ENCODE measurements around the gene UHRF1. TPM values are rescaled to one million over a fixed set of nuclear protein-coding genes. Genes with fewer than 3 reads are reported as not detected.
"Not testable (repeated sequence)": the region's sequence is repeated elsewhere in the genome, so short reads cannot be mapped to it uniquely, and the experiment has no call there.

The UHRF1 gene
- total RNA-seq, 4 donors from 2014 or later = 0.63 to 3.5 (median 1.0) TPM

GRCh38 chr19:4889034-4889815 lies 20.1 kb upstream of the UHRF1 start:
- TF ChIP-seq CTCF (IDR thresholded peaks at IDR 0.05) = no peak
- no peak for DNase-seq (ENCODE audit: low spot score)
- no peak for ATAC-seq (ENCODE audit: low FRiP score)

- ATAC-seq (ENCODE audit: low FRiP score) (no peak), DNase-seq (ENCODE audit: low spot score) (no peak)
Measured at GRCh38 chr19:4891066-4891465, 18.2 kb upstream of the UHRF1 start.

GRCh38 chr19:4892962-4893361 lies 16.3 kb upstream of the UHRF1 start:
- not testable (repeated sequence) for DNase-seq (ENCODE audit: low spot score); ATAC-seq (ENCODE audit: low FRiP score)

More at GRCh38 chr19:4891066-4891465, 18.2 kb upstream of the UHRF1 start:
- no peak for TF ChIP-seq CTCF (IDR thresholded peaks at IDR 0.05)

- no peak for DNase-seq (ENCODE audit: low spot score)
- ATAC-seq (ENCODE audit: low FRiP score) = no peak
- no peak for TF ChIP-seq CTCF (IDR thresholded peaks at IDR 0.05)
Measured at GRCh38 chr19:4896372-4896771, 12.9 kb upstream of the UHRF1 start.

GRCh38 chr19:4897146-4897545 lies 12.2 kb upstream of the UHRF1 start:
- DNase-seq (ENCODE audit: low spot score) = no peak
- TF ChIP-seq CTCF (IDR thresholded peaks at IDR 0.05) = no peak
- no peak for ATAC-seq (ENCODE audit: low FRiP score)

GRCh38 chr19:4900879-4901278 lies 8.4 kb upstream of the UHRF1 start:
- DNase-seq (ENCODE audit: low spot score); ATAC-seq (ENCODE audit: low FRiP score): not testable (repeated sequence)

- no peak for TF ChIP-seq CTCF (IDR thresholded peaks at IDR 0.05)
- DNase-seq (ENCODE audit: low spot score) (no peak), ATAC-seq (ENCODE audit: low FRiP score) (no peak)
Measured at GRCh38 chr19:4902796-4903195, 6.5 kb upstream of the UHRF1 start, which contains the start of gene ARRDC5. Gene ARRDC5, minus strand, starts transcription at chr19:4902896. Its CDS starts 71 bp downstream, at chr19:4902825.

- ATAC-seq (ENCODE audit: low FRiP score) (no peak), DNase-seq (ENCODE audit: low spot score) (no peak)
- TF ChIP-seq CTCF (IDR thresholded peaks at IDR 0.05) = no peak
Measured at GRCh38 chr19:4904481-4904880, 4.8 kb upstream of the UHRF1 start.
